Activated CD4-positive, alpha-beta T cell treated with anti-CD3 and anti-CD28 coated beads for 36 hours (primary cell): Measurements from ENCODE around the gene CD59. TPM values are rescaled to one million over a fixed set of nuclear protein-coding genes. Genes with fewer than 3 reads are reported as not detected.
"Not testable (repeated sequence)": the region's sequence is repeated elsewhere in the genome, so short reads cannot be mapped to it uniquely, and the experiment has no call there.

Experiments used
- ATAC-seq: fragments of 200-7000 bp; cut with Tn5 transposase; one replicate; pipeline ENCODE4 v1.10.0; 2021; ENCODE audit warnings: mild to moderate bottlenecking, moderate library complexity
- CTCF ChIA-PET: fragments of 350-600 bp; sonication (Branson Sonifier 250); formaldehyde crosslinking; loops from one replicate; lab custom pipeline; 2021; ENCODE audit warnings: antibody characterized with exemption; lab: Charles Lee
- POLR2A ChIA-PET: fragments of 350-600 bp; sonication (Branson Sonifier 250); formaldehyde crosslinking; loops from one replicate; lab custom pipeline; 2021; ENCODE audit warnings: antibody characterized with exemption, inconsistent platforms; lab: Charles Lee
- DNase-seq: peaks from one replicate; pipeline ENCODE4 v3.0.0-alpha.2; 2020
- H3K27ac Mint-ChIP-seq: one replicate; pipeline ENCODE4 v1.8.0; 2021; ENCODE audit warnings: mixed read lengths
- H3K27me3 Mint-ChIP-seq: one replicate; pipeline ENCODE4 v1.8.0; 2021; ENCODE audit warnings: mixed read lengths
- H3K36me3 Mint-ChIP-seq: one replicate; pipeline ENCODE4 v1.8.0; 2021; ENCODE audit warnings: low read depth, mixed read lengths
- H3K4me1 Mint-ChIP-seq: one replicate; pipeline ENCODE4 v1.8.0; 2021; ENCODE audit warnings: mixed read lengths
- H3K4me3 Mint-ChIP-seq: one replicate; pipeline ENCODE4 v1.8.0; 2021; ENCODE audit warnings: mild to moderate bottlenecking, moderate library complexity, mixed read lengths
- H3K9me3 Mint-ChIP-seq: one replicate; pipeline ENCODE4 v1.8.0; 2021; ENCODE audit warnings: low read depth, mixed read lengths
- intact Hi-C, 2 experiments: fragments of 100-400 bp; cut with DNase I in 1 of 2; cut with micrococcal nuclease in 1 of 2; formaldehyde crosslinking; loops; one replicate each; pipeline versions ENCODE4 v1.14.2 to v1.15.1; 2022 to 2024; cut with DNase I, micrococcal nuclease
- total RNA-seq, 2 experiments: library from RNA; stranded (reverse); gene quantifications; one replicate each; pipeline ENCODE4 v1.2.3, GENCODE V29; 2021

CD59 gene
- total RNA-seq, 2 experiments from 2014 or later, result 58.2 to 60.0 TPM

GRCh38 chr11:33684003-33684706, 52.1 kb downstream of the CD59 start:
- Mint-ChIP-seq H3K27ac (no peak overlapping the region), H3K4me1 (no peaks in the 10 kb centered on the region), H3K27me3 (peaks cover 32% of the 10 kb centered on the region), H3K9me3 (no peaks in the 10 kb centered on the region), H3K4me3 (no peak overlapping the region), H3K36me3 (no peaks in the 10 kb centered on the region)
- DNase-seq (no peak), ATAC-seq (no peak)
- ChIA-PET POLR2A (no interaction called here), CTCF (interaction anchor here (0.8 kb wide), 1 partner anchor 144 kb away, joined by 3 read pairs; no protein-coding TSS in a partner anchor)
- intact Hi-C loops, result no loop called here

- intact Hi-C loops, result no loop called here
- Mint-ChIP-seq H3K27ac (no peak overlapping the region), H3K27me3 (peaks cover 41% of the 10 kb centered on the region), H3K4me1 (no peaks in the 10 kb centered on the region), H3K36me3 (no peaks in the 10 kb centered on the region), H3K4me3 (no peak overlapping the region), H3K9me3 (no peaks in the 10 kb centered on the region)
- ATAC-seq, result no peak
- ChIA-PET POLR2A (no interaction called here), CTCF (no interaction called here)
- no peak for DNase-seq
Observed at GRCh38 chr11:33682446-33682845, 53.8 kb downstream of the CD59 start.

DNA sequence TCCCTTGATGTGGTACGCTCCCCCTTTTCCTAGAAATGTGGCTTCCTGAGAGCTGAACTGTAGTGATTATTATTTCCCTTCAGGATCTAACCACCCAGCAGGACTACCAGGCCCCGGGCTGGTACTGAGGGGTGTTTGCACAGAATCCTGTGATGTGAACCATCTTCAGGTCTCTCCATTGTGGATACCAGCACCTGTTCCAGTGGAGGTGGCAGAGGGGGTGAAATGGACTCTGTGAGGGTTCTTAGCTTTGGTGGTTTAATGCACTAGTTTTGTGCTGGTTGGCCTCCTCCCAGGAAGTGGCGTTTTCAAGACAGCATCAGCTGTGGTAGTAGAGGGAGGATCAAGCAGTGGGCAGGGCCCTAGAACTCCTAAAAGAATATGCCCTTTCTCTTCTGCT, 54.2 kb downstream of the CD59 start:
- no peaks in the 10 kb centered on the region for H3K4me1 Mint-ChIP-seq
- ATAC-seq, result no peak
- H3K36me3 Mint-ChIP-seq, result no peaks in the 10 kb centered on the region
- peaks cover 43% of the 10 kb centered on the region for H3K27me3 Mint-ChIP-seq
- CTCF ChIA-PET, result no interaction called here
- intact Hi-C loops, result no loop called here
- DNase-seq, result no peak
- no peak overlapping the region for H3K27ac Mint-ChIP-seq
- POLR2A ChIA-PET, result no interaction called here
- no peak overlapping the region for H3K4me3 Mint-ChIP-seq
- no peaks in the 10 kb centered on the region for H3K9me3 Mint-ChIP-seq

DNA sequence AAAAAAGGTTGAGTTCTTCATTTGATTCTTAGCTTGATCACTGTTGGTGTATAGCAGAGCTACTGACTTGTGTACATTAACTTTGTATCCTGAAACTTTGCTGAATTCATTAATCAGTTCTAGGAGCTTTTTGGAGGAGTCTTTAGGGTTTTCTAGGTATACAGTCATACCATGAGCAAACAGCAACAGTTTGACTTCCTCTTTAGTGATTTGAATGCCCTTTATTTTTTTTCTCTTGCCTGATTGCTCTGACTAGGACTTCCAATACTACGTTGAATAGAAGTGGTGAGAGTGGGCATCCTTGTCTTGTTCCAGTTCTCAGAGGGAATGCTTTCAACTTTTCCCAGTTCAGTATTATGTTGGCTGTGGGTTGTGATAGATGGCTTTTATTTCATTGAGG, 57.6 kb downstream of the CD59 start:
- intact Hi-C loops, H3K4me3 Mint-ChIP-seq, CTCF ChIA-PET, POLR2A ChIA-PET, ATAC-seq, H3K27ac Mint-ChIP-seq, DNase-seq, H3K36me3 Mint-ChIP-seq, H3K9me3 Mint-ChIP-seq, H3K4me1 Mint-ChIP-seq: not testable (repeated sequence)
- H3K27me3 Mint-ChIP-seq, result peaks cover 38% of the 10 kb centered on the region

- ATAC-seq (no peak), DNase-seq (no peak)
- H3K4me1 Mint-ChIP-seq, result no peaks in the 10 kb centered on the region
- intact Hi-C loops, result no loop called here
- CTCF ChIA-PET, result interaction anchor here (0.6 kb wide), 1 partner anchor 108 kb away, joined by 3 read pairs; no protein-coding TSS in a partner anchor
- POLR2A ChIA-PET, result no interaction called here
- no peak overlapping the region for H3K4me3 Mint-ChIP-seq
- no peak overlapping the region for H3K27ac Mint-ChIP-seq
- no peaks in the 10 kb centered on the region for H3K36me3 Mint-ChIP-seq
- peaks cover 12% of the 10 kb centered on the region for H3K27me3 Mint-ChIP-seq
- H3K9me3 Mint-ChIP-seq, result no peaks in the 10 kb centered on the region
Observed at GRCh38 chr11:33674035-33674814, 62.0 kb downstream of the CD59 start.

DNA sequence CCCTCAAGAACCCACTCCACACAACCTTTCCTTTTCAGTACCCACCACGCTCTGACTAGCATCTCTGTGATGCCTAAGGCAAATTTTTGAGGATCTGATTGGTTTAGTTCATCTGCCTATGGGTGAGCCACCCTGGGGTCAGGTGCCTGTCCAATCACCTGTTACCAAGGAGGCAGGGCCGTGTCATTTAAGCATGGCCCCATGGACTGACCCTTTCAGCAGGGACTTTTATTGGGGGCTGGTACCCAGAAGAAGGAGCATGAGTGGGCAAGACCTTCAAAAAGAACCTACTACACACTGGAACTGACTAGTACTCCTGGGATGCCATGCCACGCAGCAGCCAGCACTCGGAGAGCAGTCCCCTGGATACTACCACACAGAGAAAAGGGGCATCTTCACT, 64.0 kb downstream of the CD59 start:
- intact Hi-C loops, result no loop called here

GRCh38 chr11:33670250-33671011, 65.8 kb downstream of the CD59 start:
- Mint-ChIP-seq H3K4me3 (no peak overlapping the region), H3K4me1 (no peaks in the 10 kb centered on the region), H3K27me3 (peaks cover 4% of the 10 kb centered on the region), H3K9me3 (no peaks in the 10 kb centered on the region), H3K36me3 (no peaks in the 10 kb centered on the region), H3K27ac (no peak overlapping the region)
- ChIA-PET POLR2A (no interaction called here), CTCF (interaction anchor here (0.8 kb wide), 1 partner anchor 10 kb away, joined by 3 read pairs; no protein-coding TSS in a partner anchor)
- intact Hi-C loops, result no loop called here
- peak; percentile 75 for ATAC-seq
- peak; percentile 20 for DNase-seq

More for the DNA sequence above, 64.0 kb downstream of the CD59 start:
- POLR2A ChIA-PET, result no interaction called here
- ATAC-seq (no peak), DNase-seq (no peak)
- no peaks in the 10 kb centered on the region for H3K4me1 Mint-ChIP-seq
- H3K27me3 Mint-ChIP-seq, result peaks cover under 1% of the 10 kb centered on the region
- no peak overlapping the region for H3K27ac Mint-ChIP-seq
- H3K9me3 Mint-ChIP-seq, result no peaks in the 10 kb centered on the region
- H3K4me3 Mint-ChIP-seq, result no peak overlapping the region
- CTCF ChIA-PET, result no interaction called here
- H3K36me3 Mint-ChIP-seq, result no peaks in the 10 kb centered on the region

GRCh38 chr11:33669598-33670249, 66.5 kb downstream of the CD59 start:
- intact Hi-C loops, result no loop called here
- H3K9me3 Mint-ChIP-seq, result no peaks in the 10 kb centered on the region
- ATAC-seq (no peak), DNase-seq (no peak)
- ChIA-PET CTCF (interaction anchor here (0.8 to 1.2 kb wide), 2 partner anchors 9 to 46 kb away, joined by 3 read pairs; no protein-coding TSS in a partner anchor), POLR2A (no interaction called here)
- H3K4me1 Mint-ChIP-seq, result no peaks in the 10 kb centered on the region
- H3K27me3 Mint-ChIP-seq, result peaks cover 4% of the 10 kb centered on the region
- no peaks in the 10 kb centered on the region for H3K36me3 Mint-ChIP-seq
- no peak overlapping the region for H3K27ac Mint-ChIP-seq
- H3K4me3 Mint-ChIP-seq, result no peak overlapping the region

DNA sequence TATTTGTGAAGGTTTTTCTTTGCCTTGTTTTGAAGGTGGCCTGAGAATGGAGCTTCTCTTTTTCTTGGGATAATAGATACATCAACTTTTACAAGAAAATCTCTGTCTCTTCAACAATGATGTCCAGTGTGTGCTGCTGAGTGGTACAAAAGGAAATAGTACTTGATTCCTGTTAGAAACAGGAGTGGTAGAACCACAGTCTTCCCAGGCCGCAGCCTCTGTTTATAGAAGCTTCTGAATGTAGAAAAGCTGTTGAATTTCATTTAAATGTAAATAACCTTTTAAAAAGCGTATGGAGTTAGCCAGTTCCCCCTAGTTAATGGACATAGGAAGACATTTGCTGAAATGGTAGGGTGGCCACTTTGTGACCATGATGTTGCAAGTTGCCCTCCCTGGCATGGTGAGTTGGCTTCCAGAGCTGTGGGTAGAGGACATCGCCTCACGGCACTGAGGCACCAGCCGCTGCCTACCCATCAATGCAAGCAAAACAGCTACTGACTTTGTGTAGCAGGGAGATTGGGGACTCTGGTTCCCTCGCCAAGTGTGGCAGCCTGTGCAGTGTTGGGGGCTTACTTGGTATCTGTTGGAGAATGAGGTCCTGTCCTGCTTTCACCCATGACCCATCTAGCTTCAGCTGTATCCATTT, 67.1 kb downstream of the CD59 start:
- intact Hi-C loops, result no loop called here
- CTCF ChIA-PET, result interaction anchor here (0.7 to 1.2 kb wide), 2 partner anchors 47 to 62 kb away, joined by 3 read pairs; no protein-coding TSS in a partner anchor
- H3K27ac Mint-ChIP-seq, result no peak overlapping the region

DNA sequence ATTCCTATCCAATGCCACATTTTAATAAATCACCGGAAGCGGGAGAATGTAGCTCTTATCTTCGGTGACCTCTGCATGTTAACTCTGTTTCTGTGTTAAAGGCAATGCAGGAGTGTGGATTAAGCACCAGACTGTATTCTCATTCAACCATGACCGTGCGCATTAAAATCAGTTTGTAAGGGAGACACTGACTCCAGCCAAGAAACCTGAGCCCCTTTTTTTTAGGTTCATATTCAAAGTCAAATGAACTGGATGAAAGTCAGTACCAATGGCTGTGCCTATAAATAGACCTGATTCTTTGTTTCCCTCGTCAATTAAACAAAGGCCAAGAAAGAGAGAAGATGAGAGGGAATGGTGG, 67.8 kb downstream of the CD59 start:
- no peaks in the 10 kb centered on the region for H3K36me3 Mint-ChIP-seq
- peaks cover 6% of the 10 kb centered on the region for H3K27me3 Mint-ChIP-seq
- no peak overlapping the region for H3K27ac Mint-ChIP-seq
- ATAC-seq (no peak), DNase-seq (no peak)
- H3K9me3 Mint-ChIP-seq, result no peaks in the 10 kb centered on the region
- H3K4me3 Mint-ChIP-seq, result no peak overlapping the region
- H3K4me1 Mint-ChIP-seq, result no peaks in the 10 kb centered on the region
- ChIA-PET CTCF (interaction anchor here (0.6 to 1.2 kb wide), 3 partner anchors 47 to 86 kb away, joined by 3 to 4 read pairs (median 3); no protein-coding TSS in a partner anchor), POLR2A (interaction anchor here (0.6 kb wide), 1 partner anchor 24 kb away, joined by 3 read pairs; no protein-coding TSS in a partner anchor)
- intact Hi-C loops, result no loop called here

More for the DNA sequence above, 67.1 kb downstream of the CD59 start:
- H3K4me3 Mint-ChIP-seq, result no peak overlapping the region
- H3K9me3 Mint-ChIP-seq, result no peaks in the 10 kb centered on the region
- H3K36me3 Mint-ChIP-seq, result no peaks in the 10 kb centered on the region
- no peaks in the 10 kb centered on the region for H3K4me1 Mint-ChIP-seq
- H3K27me3 Mint-ChIP-seq, result peaks cover 6% of the 10 kb centered on the region
- POLR2A ChIA-PET, result interaction anchor here (0.6 kb wide), 1 partner anchor 23 kb away, joined by 3 read pairs; no protein-coding TSS in a partner anchor
- ATAC-seq (no peak), DNase-seq (no peak)
